HepG2 (cell line): Measurements from ENCODE around the gene COASY. TPM values are rescaled to one million over a fixed set of nuclear protein-coding genes. Genes with fewer than 3 reads are reported as not detected.

Experiments
- ATF4 ChIP-seq, 2 experiments: fragments of 450-650 bp in 1 of 2; sonication (generic) in 1 of 2; formaldehyde crosslinking; IDR thresholded peaks; 2 replicates each; pipeline versions ENCODE4 v1.5.0 to v1.8.0; 2020 to 2022; ENCODE audit warnings: mild to moderate bottlenecking in 1 of 2, missing genetic modification reagents in 1 of 2
- GABPA ChIP-seq, 2 experiments: IDR thresholded peaks; 2 replicates each; pipeline ENCODE4 v1.6.1; 2011 to 2016; ENCODE audit warnings: low read depth in 2 of 2, low read length in 1 of 2, missing biosample characterization in 1 of 2, missing genetic modification characterization in 1 of 2
- GFI1 ChIP-seq: sonication (generic); formaldehyde crosslinking; IDR thresholded peaks from 2 replicates; pipeline ENCODE4 v1.5.0; 2020; ENCODE audit warnings: missing genetic modification reagents, mild to moderate bottlenecking, borderline replicate concordance
- NFIC ChIP-seq: IDR thresholded peaks from 2 replicates; pipeline ENCODE4 v1.6.1; 2012; ENCODE audit warnings: mild to moderate bottlenecking, low read length, inconsistent platforms
- NFYC ChIP-seq: IDR thresholded peaks from 2 replicates; pipeline ENCODE4 v1.6.1; 2016; ENCODE audit warnings: missing genetic modification reagents, missing compliant biosample characterization
- RNF219 ChIP-seq: sonication (generic); formaldehyde crosslinking; IDR thresholded peaks from 2 replicates; pipeline ENCODE4 v1.5.0; 2020; ENCODE audit warnings: mild to moderate bottlenecking, missing genetic modification reagents
- THRA ChIP-seq: sonication (generic); formaldehyde crosslinking; IDR thresholded peaks from 2 replicates; pipeline ENCODE4 v1.4.0; 2020; ENCODE audit warnings: missing genetic modification reagents, borderline replicate concordance
- ZIK1 ChIP-seq: sonication (generic); formaldehyde crosslinking; IDR thresholded peaks from 2 replicates; pipeline ENCODE4 v1.5.0; 2020; ENCODE audit warnings: mild to moderate bottlenecking, low read depth, missing genetic modification reagents, borderline replicate concordance
- ZNF264 ChIP-seq: sonication (generic); formaldehyde crosslinking; IDR thresholded peaks from 2 replicates; pipeline ENCODE4 v1.4.0; 2020; ENCODE audit warnings: missing genetic modification reagents
- ZNF441 ChIP-seq: sonication (generic); formaldehyde crosslinking; IDR thresholded peaks from 2 replicates; pipeline ENCODE4 v1.7.0; 2021; ENCODE audit warnings: missing genetic modification reagents, borderline replicate concordance
- ZNF513 ChIP-seq: sonication (generic); formaldehyde crosslinking; conservative IDR thresholded peaks from 2 replicates; pipeline ENCODE4 v1.5.0; 2020; ENCODE audit warnings: missing genetic modification reagents
- ZNF614 ChIP-seq: IDR thresholded peaks from 2 replicates; pipeline ENCODE4 v1.6.1; 2018; ENCODE audit warnings: missing biosample characterization, missing genetic modification reagents, inconsistent platforms, borderline replicate concordance
- polyA plus RNA-seq, 8 experiments: library from polyadenylated mRNA; depleted of rRNA in 3 of 8; stranded (reverse) in 7 of 8; unstranded in 1 of 8; fragments of >200 nt; fragmentation: Illumina TruSeq in 4 of 8; extraction: Trizol in 4 of 8; gene quantifications; 2 replicates each; pipeline versions ENCODE4 v1.2.1 to v1.2.3, GENCODE V29; 2011 to 2016; ENCODE audit warnings: low read depth in 4 of 8, missing spikeins in 1 of 8, mixed read lengths in 1 of 8; ENCODE audit not compliant: insufficient read depth in 1 of 8
- total RNA-seq, 5 experiments: library from RNA; depleted of rRNA; stranded (reverse); fragments of >200 nt; fragmentation: Illumina TruSeq; extraction: Trizol; gene quantifications; 2 replicates each; pipeline ENCODE4 v1.2.3, GENCODE V29; 2016; ENCODE audit warnings: low read depth in 1 of 5
- TF ChIP-seq, protein P1 (sequence below): sonication (generic); formaldehyde crosslinking; IDR thresholded peaks from 2 replicates; pipeline ENCODE4; 2020; ENCODE audit warnings: missing genetic modification reagents, mild to moderate bottlenecking, borderline replicate concordance
- TF ChIP-seq, protein P2 (sequence below): sonication (generic); formaldehyde crosslinking; IDR thresholded peaks from 2 replicates; pipeline ENCODE4 v1.5.0; 2020; ENCODE audit warnings: missing genetic modification reagents

The COASY gene
- total and polyA plus RNA-seq, 2 of the 13 experiments (the other 11 are each of a cell fraction or from before 2014, with no cell fraction given): 90.7 to 125 TPM

DNA sequence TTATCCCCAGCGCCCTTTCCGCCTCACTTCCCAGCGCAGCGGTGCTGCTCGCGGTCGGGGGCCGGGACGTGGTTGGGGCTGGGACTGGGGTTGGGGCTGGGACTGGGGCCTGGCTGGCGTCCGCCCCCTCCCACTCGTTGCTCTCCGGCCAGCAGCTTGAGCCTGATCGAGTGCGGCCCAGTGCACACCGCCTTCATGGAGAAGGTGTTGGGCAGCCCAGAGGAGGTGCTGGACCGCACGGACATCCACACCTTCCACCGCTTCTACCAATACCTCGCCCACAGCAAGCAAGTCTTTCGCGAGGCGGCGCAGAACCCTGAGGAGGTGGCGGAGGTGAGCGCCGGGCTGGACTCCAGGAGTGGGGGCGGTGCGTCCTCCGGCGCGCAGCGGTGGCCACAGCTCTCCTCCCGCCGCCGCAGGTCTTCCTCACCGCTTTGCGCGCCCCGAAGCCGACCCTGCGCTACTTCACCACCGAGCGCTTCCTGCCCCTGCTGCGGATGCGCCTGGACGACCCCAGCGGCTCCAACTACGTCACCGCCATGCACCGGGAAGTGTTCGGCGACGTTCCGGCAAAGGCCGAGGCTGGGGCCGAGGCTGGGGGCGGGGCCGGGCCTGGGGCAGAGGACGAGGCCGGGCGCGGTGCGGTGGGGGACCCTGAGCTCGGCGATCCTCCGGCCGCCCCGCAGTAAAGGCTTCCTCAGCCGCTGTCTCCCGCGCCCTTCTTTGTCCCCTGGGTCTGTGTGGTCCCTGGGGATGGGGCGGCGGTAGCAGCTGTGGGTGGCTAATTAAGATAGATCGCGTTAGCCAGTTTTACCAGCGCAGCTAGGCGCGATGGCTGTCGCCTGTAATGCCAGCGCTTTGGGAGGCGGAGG lies 7.5 kb upstream of the COASY start (continued):
- TF ChIP-seq ATF4 (CRISPR knock-in tag; IDR thresholded peaks at IDR 0.05): peak in 1 of 2 experiments; percentile 66; a peak in 1 of 4 replicates
- no peak for TF ChIP-seq RNF219 (CRISPR knock-in tag)
- no peak; the same call in 1 of the 2 replicates for TF ChIP-seq GFI1 (CRISPR knock-in tag)
- TF ChIP-seq, protein P1, sequence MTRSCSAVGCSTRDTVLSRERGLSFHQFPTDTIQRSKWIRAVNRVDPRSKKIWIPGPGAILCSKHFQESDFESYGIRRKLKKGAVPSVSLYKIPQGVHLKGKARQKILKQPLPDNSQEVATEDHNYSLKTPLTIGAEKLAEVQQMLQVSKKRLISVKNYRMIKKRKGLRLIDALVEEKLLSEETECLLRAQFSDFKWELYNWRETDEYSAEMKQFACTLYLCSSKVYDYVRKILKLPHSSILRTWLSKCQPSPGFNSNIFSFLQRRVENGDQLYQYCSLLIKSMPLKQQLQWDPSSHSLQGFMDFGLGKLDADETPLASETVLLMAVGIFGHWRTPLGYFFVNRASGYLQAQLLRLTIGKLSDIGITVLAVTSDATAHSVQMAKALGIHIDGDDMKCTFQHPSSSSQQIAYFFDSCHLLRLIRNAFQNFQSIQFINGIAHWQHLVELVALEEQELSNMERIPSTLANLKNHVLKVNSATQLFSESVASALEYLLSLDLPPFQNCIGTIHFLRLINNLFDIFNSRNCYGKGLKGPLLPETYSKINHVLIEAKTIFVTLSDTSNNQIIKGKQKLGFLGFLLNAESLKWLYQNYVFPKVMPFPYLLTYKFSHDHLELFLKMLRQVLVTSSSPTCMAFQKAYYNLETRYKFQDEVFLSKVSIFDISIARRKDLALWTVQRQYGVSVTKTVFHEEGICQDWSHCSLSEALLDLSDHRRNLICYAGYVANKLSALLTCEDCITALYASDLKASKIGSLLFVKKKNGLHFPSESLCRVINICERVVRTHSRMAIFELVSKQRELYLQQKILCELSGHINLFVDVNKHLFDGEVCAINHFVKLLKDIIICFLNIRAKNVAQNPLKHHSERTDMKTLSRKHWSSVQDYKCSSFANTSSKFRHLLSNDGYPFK (CRISPR knock-in tag): peak; percentile 70; the same call in 1 of the 2 replicates
- TF ChIP-seq ZNF513 (CRISPR knock-in tag): peak; percentile 95
- no peak for TF ChIP-seq ZNF264
- TF ChIP-seq ZNF614: peak; percentile 93; the same call in 1 of the 2 replicates
- TF ChIP-seq ZNF441 (CRISPR knock-in tag): peak; percentile 90
- TF ChIP-seq, protein P2, sequence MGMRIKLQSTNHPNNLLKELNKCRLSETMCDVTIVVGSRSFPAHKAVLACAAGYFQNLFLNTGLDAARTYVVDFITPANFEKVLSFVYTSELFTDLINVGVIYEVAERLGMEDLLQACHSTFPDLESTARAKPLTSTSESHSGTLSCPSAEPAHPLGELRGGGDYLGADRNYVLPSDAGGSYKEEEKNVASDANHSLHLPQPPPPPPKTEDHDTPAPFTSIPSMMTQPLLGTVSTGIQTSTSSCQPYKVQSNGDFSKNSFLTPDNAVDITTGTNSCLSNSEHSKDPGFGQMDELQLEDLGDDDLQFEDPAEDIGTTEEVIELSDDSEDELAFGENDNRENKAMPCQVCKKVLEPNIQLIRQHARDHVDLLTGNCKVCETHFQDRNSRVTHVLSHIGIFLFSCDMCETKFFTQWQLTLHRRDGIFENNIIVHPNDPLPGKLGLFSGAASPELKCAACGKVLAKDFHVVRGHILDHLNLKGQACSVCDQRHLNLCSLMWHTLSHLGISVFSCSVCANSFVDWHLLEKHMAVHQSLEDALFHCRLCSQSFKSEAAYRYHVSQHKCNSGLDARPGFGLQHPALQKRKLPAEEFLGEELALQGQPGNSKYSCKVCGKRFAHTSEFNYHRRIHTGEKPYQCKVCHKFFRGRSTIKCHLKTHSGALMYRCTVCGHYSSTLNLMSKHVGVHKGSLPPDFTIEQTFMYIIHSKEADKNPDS (CRISPR knock-in tag): peak; percentile 47; the same call in 1 of the 2 replicates
- TF ChIP-seq NFIC: no peak
- TF ChIP-seq THRA (CRISPR knock-in tag): peak; percentile 88
- TF ChIP-seq ZIK1 (CRISPR knock-in tag): 0 out of 2 replicates have a peak, but pooled peaks have one; percentile 76
- TF ChIP-seq NFYC (CRISPR knock-in tag): peak; percentile 37; the same call in 1 of the 2 replicates
- TF ChIP-seq GABPA (IDR thresholded peaks at IDR 0.05; ENCODE audit: low read depth, low read length): peak; percentile 83
- TF ChIP-seq GABPA (CRISPR knock-in tag; IDR thresholded peaks at IDR 0.05; ENCODE audit: low read depth): peak; percentile 90
